Esophagus muscularis mucosa (tissue), 3 donors: ENCODE results near the gene DNAH2.
"Not testable (repeated sequence)": the region's sequence is repeated elsewhere in the genome, so short reads cannot be mapped to it uniquely, and the experiment has no call there.

Experiments
- CTCF ChIP-seq, 3 experiments: fragments of 200-600 bp in 2 of 3; fragments of 450-650 bp in 1 of 3; sonication (generic) in 2 of 3; IDR thresholded peaks; one replicate each; pipeline ENCODE4 v1.5.1; 2017 to 2019; ENCODE audit warnings: antibody characterized with exemption in 3 of 3, mild to moderate bottlenecking in 2 of 3, moderate library complexity in 1 of 3
- POLR2A ChIP-seq: fragments of 450-650 bp; IDR thresholded peaks from one replicate; pipeline ENCODE4 v1.6.1; 2017; ENCODE audit warnings: antibody characterized with exemption, moderate library complexity, mild to moderate bottlenecking, low read depth

GRCh38 chr17:7809791-7810343 is 92.3 kb downstream of the DNAH2 start:
- not testable (repeated sequence) for TF ChIP-seq CTCF (IDR thresholded peaks at IDR 0.05); POLR2A
